HG02884 (cell line): ENCODE results near the gene MAP7D2.

Source experiments
- ATAC-seq: cut with Tn5 transposase; IDR thresholded peaks from one replicate; pipeline ENCODE4 v1.9.1; 2021; ENCODE audit warnings: mild to moderate bottlenecking, moderate library complexity; ENCODE audit not compliant: unreplicated experiment

Gene MAP7D2

GRCh38 chrX:20116087-20116576 lies 575 bp downstream of the MAP7D2 start:
- no peak for ATAC-seq

- no peak for ATAC-seq
Observed at GRCh38 chrX:20112022-20112774, 4.5 kb downstream of the MAP7D2 start.

GRCh38 chrX:20111271-20111670 lies 5.4 kb downstream of the MAP7D2 start:
- ATAC-seq, result no peak

GRCh38 chrX:20101934-20102581 lies 14.6 kb downstream of the MAP7D2 start:
- ATAC-seq, result no peak

- ATAC-seq, result no peak
Observed at GRCh38 chrX:20091499-20091898, 25.2 kb downstream of the MAP7D2 start.

- ATAC-seq, result no peak
Observed at GRCh38 chrX:20089845-20090244, 26.9 kb downstream of the MAP7D2 start.

GRCh38 chrX:20080277-20080676 lies 36.4 kb downstream of the MAP7D2 start:
- no peak for ATAC-seq

GRCh38 chrX:20071511-20072079 lies 45.1 kb downstream of the MAP7D2 start:
- ATAC-seq, result no peak

- no peak for ATAC-seq
Observed at GRCh38 chrX:20067709-20068561, 48.8 kb downstream of the MAP7D2 start.

GRCh38 chrX:20066968-20067708 lies 49.6 kb downstream of the MAP7D2 start:
- no peak for ATAC-seq

GRCh38 chrX:20063716-20064351 lies 52.9 kb downstream of the MAP7D2 start:
- ATAC-seq, result no peak

GRCh38 chrX:20063153-20063552 lies 53.6 kb downstream of the MAP7D2 start:
- no peak for ATAC-seq

GRCh38 chrX:20061855-20062254 lies 54.9 kb downstream of the MAP7D2 start:
- no peak for ATAC-seq

GRCh38 chrX:20060961-20061748 lies 55.6 kb downstream of the MAP7D2 start:
- peak; percentile 63 for ATAC-seq

- no peak for ATAC-seq
Observed at GRCh38 chrX:20059467-20060128, 57.1 kb downstream of the MAP7D2 start.

- ATAC-seq, result no peak
Observed at GRCh38 chrX:20057479-20057878, 59.2 kb downstream of the MAP7D2 start.

GRCh38 chrX:20056704-20057103 lies 60.0 kb downstream of the MAP7D2 start:
- ATAC-seq, result no peak

- ATAC-seq, result no peak
Observed at GRCh38 chrX:20053537-20053936, 63.2 kb downstream of the MAP7D2 start.

- ATAC-seq, result no peak
Observed at GRCh38 chrX:20046864-20047263, 69.8 kb downstream of the MAP7D2 start.
